ENCODE results near the gene ZNF185. TPM values are rescaled to one million over a fixed set of nuclear protein-coding genes. Genes with fewer than 3 reads are reported as not detected.

Gene ZNF185
- total RNA-seq, 1 experiment from 2014 or later = 2.1 TPM

DNA sequence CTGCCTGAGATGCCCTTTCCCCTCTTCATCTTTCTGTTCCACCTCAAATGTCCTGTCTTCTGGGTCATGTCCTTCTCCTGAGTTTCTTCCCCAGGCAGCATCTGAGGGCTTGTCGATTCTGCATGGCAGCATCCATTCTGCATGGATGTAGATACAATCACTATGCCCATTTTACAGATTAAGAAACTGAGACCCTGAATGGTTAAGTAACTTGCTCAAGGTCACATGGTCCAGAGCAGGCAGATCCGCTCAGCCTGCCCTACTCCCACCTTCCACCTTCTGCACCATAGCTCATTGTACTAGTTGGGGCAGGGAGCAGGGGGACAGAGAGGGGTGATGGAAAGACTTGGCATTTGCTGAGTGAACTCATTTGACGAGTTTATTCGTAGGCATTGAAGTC lies 32.0 kb downstream of the ZNF185 start:
- intact Hi-C loops (cut with micrococcal nuclease; ENCODE audit: unreplicated experiment) = loop anchor here (10.0 kb wide), 1 partner anchor 1175 kb away; no protein-coding TSS in a partner anchor

DNA sequence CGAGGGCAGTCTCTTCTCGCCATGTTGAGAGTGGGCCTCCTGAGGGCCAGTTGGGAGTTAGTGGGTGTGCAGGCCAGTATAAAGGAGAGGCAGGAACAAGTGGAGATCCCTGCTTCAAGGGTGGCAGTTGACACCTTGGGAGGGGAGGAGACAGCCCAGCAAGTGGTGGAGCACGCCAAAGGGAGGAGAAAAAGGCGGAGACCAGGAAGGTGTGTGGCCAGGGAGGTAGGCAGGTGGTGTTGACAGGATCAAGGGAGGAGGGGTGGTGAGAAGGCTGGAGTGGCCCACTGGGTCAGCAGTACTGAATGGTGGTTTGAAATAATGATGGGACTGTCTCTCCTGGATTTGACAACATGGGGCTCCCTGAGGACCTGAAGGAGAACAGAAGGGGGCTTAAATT lies 32.6 kb downstream of the ZNF185 start:
- POLR2A ChIA-PET (ENCODE audit: low non-redundant PET) = no interaction called here
- intact Hi-C loops (cut with micrococcal nuclease; ENCODE audit: unreplicated experiment) = no loop called here
- CTCF ChIA-PET = no interaction called here
- Histone ChIP-seq H3K36me3 (ENCODE audit: insufficient read depth, low read length, poor library complexity, severe bottlenecking) (no peaks in the 10 kb centered on the region), H3K9me3 (ENCODE audit: low read depth, low read length, poor library complexity, severe bottlenecking) (no peaks in the 10 kb centered on the region), H3K4me1 (ENCODE audit: insufficient read depth, low read length, poor library complexity, severe bottlenecking) (no peaks in the 10 kb centered on the region), H3K27me3 (replicated peaks; ENCODE audit: insufficient read depth, low read depth, low read length, poor library complexity) (no peaks in the 10 kb centered on the region), H3K27ac (ENCODE audit: low read depth, low read length, poor library complexity, severe bottlenecking) (no peak overlapping the region), H3K4me3 (ENCODE audit: low read depth, low read length, poor library complexity, severe bottlenecking) (no peak overlapping the region)
- DNase-seq (ENCODE audit: low spot score) = no peak
- no TSS peak for BruUV-seq (replicated peaks)
- TF ChIP-seq, protein P1, sequence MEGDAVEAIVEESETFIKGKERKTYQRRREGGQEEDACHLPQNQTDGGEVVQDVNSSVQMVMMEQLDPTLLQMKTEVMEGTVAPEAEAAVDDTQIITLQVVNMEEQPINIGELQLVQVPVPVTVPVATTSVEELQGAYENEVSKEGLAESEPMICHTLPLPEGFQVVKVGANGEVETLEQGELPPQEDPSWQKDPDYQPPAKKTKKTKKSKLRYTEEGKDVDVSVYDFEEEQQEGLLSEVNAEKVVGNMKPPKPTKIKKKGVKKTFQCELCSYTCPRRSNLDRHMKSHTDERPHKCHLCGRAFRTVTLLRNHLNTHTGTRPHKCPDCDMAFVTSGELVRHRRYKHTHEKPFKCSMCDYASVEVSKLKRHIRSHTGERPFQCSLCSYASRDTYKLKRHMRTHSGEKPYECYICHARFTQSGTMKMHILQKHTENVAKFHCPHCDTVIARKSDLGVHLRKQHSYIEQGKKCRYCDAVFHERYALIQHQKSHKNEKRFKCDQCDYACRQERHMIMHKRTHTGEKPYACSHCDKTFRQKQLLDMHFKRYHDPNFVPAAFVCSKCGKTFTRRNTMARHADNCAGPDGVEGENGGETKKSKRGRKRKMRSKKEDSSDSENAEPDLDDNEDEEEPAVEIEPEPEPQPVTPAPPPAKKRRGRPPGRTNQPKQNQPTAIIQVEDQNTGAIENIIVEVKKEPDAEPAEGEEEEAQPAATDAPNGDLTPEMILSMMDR (conservative IDR thresholded peaks at IDR 0.05; ENCODE audit: low read depth, low read length) = no peak
- no peak for TF ChIP-seq EZH2 (IDR thresholded peaks at IDR 0.05; ENCODE audit: borderline replicate concordance, low read depth, low read length, poor library complexity, severe bottlenecking)

More for the DNA sequence above, 32.0 kb downstream of the ZNF185 start:
- Histone ChIP-seq H3K27ac (ENCODE audit: low read depth, low read length, poor library complexity, severe bottlenecking) (no peak overlapping the region), H3K4me3 (ENCODE audit: low read depth, low read length, poor library complexity, severe bottlenecking) (no peak overlapping the region), H3K36me3 (ENCODE audit: insufficient read depth, low read length, poor library complexity, severe bottlenecking) (no peaks in the 10 kb centered on the region), H3K27me3 (replicated peaks; ENCODE audit: insufficient read depth, low read depth, low read length, poor library complexity) (no peaks in the 10 kb centered on the region), H3K4me1 (ENCODE audit: insufficient read depth, low read length, poor library complexity, severe bottlenecking) (no peaks in the 10 kb centered on the region), H3K9me3 (ENCODE audit: low read depth, low read length, poor library complexity, severe bottlenecking) (no peaks in the 10 kb centered on the region)
- no peak for TF ChIP-seq EZH2 (IDR thresholded peaks at IDR 0.05; ENCODE audit: borderline replicate concordance, low read depth, low read length, poor library complexity, severe bottlenecking)
- TF ChIP-seq, protein P1 (conservative IDR thresholded peaks at IDR 0.05; ENCODE audit: low read depth, low read length) = no peak
- ChIA-PET POLR2A (ENCODE audit: low non-redundant PET) (no interaction called here), CTCF (no interaction called here)
- no TSS peak for BruUV-seq (replicated peaks)
- DNase-seq (ENCODE audit: low spot score) = no peak

DNA sequence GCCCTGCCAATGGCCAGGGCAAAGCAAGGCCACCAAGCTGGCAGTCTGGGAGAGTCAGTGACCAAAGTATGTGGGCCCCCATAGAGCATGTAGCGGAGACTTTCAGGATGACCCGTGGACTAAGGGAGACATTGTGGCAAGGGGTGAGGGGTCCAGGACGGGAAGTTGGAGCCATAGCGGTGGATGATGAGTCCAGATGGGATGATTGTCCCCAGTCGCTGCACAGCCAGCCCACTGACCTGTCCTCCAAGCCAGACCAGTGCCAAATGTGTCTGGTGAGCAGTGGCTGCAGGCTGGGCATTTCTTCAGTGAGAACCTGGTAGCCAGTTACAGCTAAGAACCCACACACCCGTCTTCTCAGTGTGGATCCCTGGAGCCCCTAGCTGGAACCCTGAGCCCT lies 34.3 kb downstream of the ZNF185 start:
- Histone ChIP-seq H3K27me3 (replicated peaks; ENCODE audit: insufficient read depth, low read depth, low read length, poor library complexity) (no peaks in the 10 kb centered on the region), H3K27ac (ENCODE audit: low read depth, low read length, poor library complexity, severe bottlenecking) (no peak overlapping the region), H3K9me3 (ENCODE audit: low read depth, low read length, poor library complexity, severe bottlenecking) (no peaks in the 10 kb centered on the region), H3K4me1 (ENCODE audit: insufficient read depth, low read length, poor library complexity, severe bottlenecking) (no peaks in the 10 kb centered on the region), H3K36me3 (ENCODE audit: insufficient read depth, low read length, poor library complexity, severe bottlenecking) (no peaks in the 10 kb centered on the region), H3K4me3 (ENCODE audit: low read depth, low read length, poor library complexity, severe bottlenecking) (no peak overlapping the region)
- BruUV-seq (replicated peaks) = no TSS peak
- ChIA-PET CTCF (interaction anchor here (0.5 kb wide), 1 partner anchor 1890 kb away, joined by 14 read pairs; no protein-coding TSS in a partner anchor), POLR2A (ENCODE audit: low non-redundant PET) (no interaction called here)
- intact Hi-C loops (cut with micrococcal nuclease; ENCODE audit: unreplicated experiment) = no loop called here
- no peak for DNase-seq (ENCODE audit: low spot score)
- TF ChIP-seq EZH2 (IDR thresholded peaks at IDR 0.05; ENCODE audit: borderline replicate concordance, low read depth, low read length, poor library complexity, severe bottlenecking) = no peak
- TF ChIP-seq, protein P1 (conservative IDR thresholded peaks at IDR 0.05; ENCODE audit: low read depth, low read length) = no peak
